GM12878 (cell line): Measurements from ENCODE around the gene HS3ST3B1. TPM values are rescaled to one million over a fixed set of nuclear protein-coding genes. Genes with fewer than 3 reads are reported as not detected.

Source experiments
- ATAC-seq: fragments of 200-7000 bp; cut with Tn5 transposase; 3 replicates; pipeline ENCODE4 v1.9.1; 2020; ENCODE audit warnings: mild to moderate bottlenecking, moderate library complexity
- BruUV-seq: library from RNA; stranded (reverse); fragments of 400-500 nt; replicated peaks from 2 replicates; lab custom pipeline; 2021; lab: Mats Ljungman, UMichigan
- CTCF ChIA-PET: fragments of 300-600 bp; sonication (Branson Sonifier 250); formaldehyde crosslinking; extraction: SDS; loops from one replicate; lab custom pipeline; 2021; ENCODE audit warnings: inconsistent platforms; lab: Yijun Ruan, JAX
- POLR2A ChIA-PET: fragments of 350-600 bp; formaldehyde crosslinking; extraction: SDS; loops from one replicate; lab custom pipeline; 2021; ENCODE audit warnings: inconsistent platforms; lab: Charles Lee
- RAD21 ChIA-PET: fragments of 300-600 bp; sonication (Branson Sonifier 250); formaldehyde crosslinking; loops from one replicate; lab custom pipeline; 2023; ENCODE audit warnings: antibody characterized with exemption; ENCODE audit not compliant: unreplicated experiment; lab: Charles Lee
- SMC1A ChIA-PET: fragments of 300-600 bp; sonication (Branson Sonifier 250); formaldehyde crosslinking; loops from one replicate; lab custom pipeline; 2023; ENCODE audit not compliant: unreplicated experiment, uncharacterized antibody; lab: Charles Lee
- DNase-seq: peaks from one replicate; pipeline ENCODE4 v3.0.0-alpha.2; 2011; ENCODE audit warnings: low read depth, low spot score
- FAIRE-seq: peaks from 3 replicates; lab custom pipeline; 2011; peaks lifted over from hg19 to GRCh38; lab: Jason Lieb, UNC
- H2AFZ ChIP-seq: 2 replicates; pipeline ENCODE4 v1.6.0; 2011; ENCODE audit warnings: low read depth, low read length, control low read depth; ENCODE audit not compliant: control insufficient read depth
- H3K27ac ChIP-seq: 2 replicates; pipeline ENCODE4 v1.5.1; 2011; ENCODE audit warnings: control low read depth; ENCODE audit not compliant: control insufficient read depth, insufficient read depth
- H3K27me3 ChIP-seq, 2 experiments: replicated peaks in 1 of 2; 2 replicates each; pipeline versions ENCODE4 v1.6.0 to v1.6.1; 2011; ENCODE audit warnings: low read length in 1 of 2; ENCODE audit not compliant: control insufficient read depth in 2 of 2, insufficient read depth in 2 of 2
- H3K36me3 ChIP-seq, 2 experiments: 2 replicates each; pipeline ENCODE4 v1.5.1; 2011; ENCODE audit warnings: low read length in 1 of 2; ENCODE audit not compliant: control insufficient read depth in 2 of 2, insufficient read depth in 2 of 2
- H3K4me1 ChIP-seq: 2 replicates; pipeline ENCODE4 v1.6.1; 2011; ENCODE audit warnings: mild to moderate bottlenecking, low read length, moderate library complexity, mixed read lengths; ENCODE audit not compliant: control insufficient read depth, insufficient read depth
- H3K4me2 ChIP-seq: 2 replicates; pipeline ENCODE4 v1.6.0; 2011; ENCODE audit warnings: control low read depth; ENCODE audit not compliant: control insufficient read depth, insufficient read depth
- H3K4me3 ChIP-seq: fragments of 200-600 bp; sonication (generic); 2 replicates; pipeline ENCODE4 v1.5.1; 2016
- H3K79me2 ChIP-seq: 2 replicates; pipeline ENCODE4 v1.6.0; 2011; ENCODE audit warnings: low read length; ENCODE audit not compliant: control insufficient read depth, insufficient read depth
- H3K9ac ChIP-seq: 2 replicates; pipeline ENCODE4 v1.8.0; 2011; ENCODE audit warnings: low read length, control low read depth, mixed read lengths; ENCODE audit not compliant: control insufficient read depth, insufficient read depth
- H3K9me3 ChIP-seq: replicated peaks from 3 replicates; pipeline ENCODE4 v1.5.1; 2011; ENCODE audit warnings: mild to moderate bottlenecking, low read length; ENCODE audit not compliant: control insufficient read depth, insufficient read depth
- H4K20me1 ChIP-seq: 2 replicates; pipeline ENCODE4 v1.6.0; 2011; ENCODE audit not compliant: control insufficient read depth, insufficient read depth
- RBBP5 ChIP-seq: fragments of 200-600 bp; sonication (generic); conservative IDR thresholded peaks from 2 replicates; pipeline ENCODE4 v1.6.1; 2016
- STAT1 ChIP-seq: fragments of 450-650 bp; conservative IDR thresholded peaks from 2 replicates; pipeline ENCODE4 v1.6.1; 2014; ENCODE audit warnings: antibody characterized with exemption, mild to moderate bottlenecking
- YY1 ChIP-seq: IDR thresholded peaks from 2 replicates; pipeline ENCODE4 v1.6.1; 2011; ENCODE audit warnings: low read depth, mild to moderate bottlenecking, low read length
- WGBS: methylation state at CpG from one replicate; pipeline ENCODE4 v1.1.6; 2016; ENCODE audit warnings: low lambda C conversion rate; ENCODE audit not compliant: insufficient replicate concordance, insufficient coverage; ENCODE audit errors: missing lambda C conversion rate; 5-methylcytosine and 5-hydroxymethylcytosine counted together
- in situ Hi-C: fragments of 300-500 bp; cut with MboI; formaldehyde crosslinking; loops from 9 replicates; pipeline ENCODE4 v1.14.3; 2018; ENCODE audit warnings: mixed read lengths
- intact Hi-C: fragments of 100-400 bp; cut with micrococcal nuclease; formaldehyde crosslinking; loops from one replicate; pipeline ENCODE4 v1.14.2; 2022; ENCODE audit not compliant: unreplicated experiment
- polyA plus RNA-seq, 11 experiments: library from polyadenylated mRNA; depleted of rRNA in 4 of 11; unstranded in 6 of 11; stranded (reverse) in 5 of 11; fragments of >200 nt; fragmentation: Nextera tagmentation in 4 of 11; fragmentation: Illumina TruSeq in 1 of 11; extraction: Ambion mirVana in 4 of 11; extraction: Trizol in 1 of 11; gene quantifications; 1 replicate in 1 of 11; 2 replicates in 10 of 11; pipeline versions ENCODE4 v1.2.1 to v1.2.3, GENCODE V29; 2011 to 2016; ENCODE audit warnings: inconsistent platforms in 2 of 11, missing spikeins in 2 of 11, low read depth in 1 of 11
- total RNA-seq, 4 experiments: library from RNA; depleted of rRNA in 3 of 4; stranded (reverse); fragments of >200 nt in 3 of 4; fragmentation: Illumina TruSeq in 1 of 4; extraction: Trizol in 1 of 4; gene quantifications; 2 replicates each; pipeline versions ENCODE4 v1.2.1 to v1.2.3, GENCODE V29; 2013 to 2021
- TF ChIP-seq, protein P1 (sequence below): IDR thresholded peaks from 2 replicates; pipeline ENCODE4 v1.6.1; 2012; ENCODE audit warnings: improper control_type of control experiment, low read depth, low read length; ENCODE audit not compliant: insufficient replicate concordance

Gene HS3ST3B1
- total and polyA plus RNA-seq, 10 of the 15 experiments (the other 5 are each of a cell fraction or from before 2014, with no cell fraction given): 0.03 to 0.14 (median 0.06) TPM; not detected in 3

DNA sequence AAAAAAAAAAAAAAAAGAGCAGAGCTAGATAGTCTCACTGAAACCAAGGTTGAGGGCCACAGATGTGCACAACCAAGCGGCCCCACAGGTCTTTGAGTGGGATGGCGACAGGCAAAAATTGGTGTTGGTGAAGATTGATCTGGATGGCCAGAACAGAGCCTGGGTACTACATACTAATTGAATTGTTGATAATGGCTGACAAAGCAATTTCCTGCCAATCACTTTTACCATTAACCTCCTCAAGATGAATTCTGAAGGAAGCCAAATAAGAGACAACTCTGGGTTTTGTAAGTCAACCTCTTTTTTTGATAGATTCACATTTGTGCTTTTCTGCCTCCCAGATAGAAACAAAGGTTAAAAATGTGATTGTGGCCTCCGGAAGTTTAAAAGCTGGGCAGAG, 19.4 kb upstream of the HS3ST3B1 start:
- Histone ChIP-seq H3K27me3 (no peaks in the 10 kb centered on the region), H3K36me3 (no peaks in the 10 kb centered on the region), H3K4me3 (no peak overlapping the region), H3K4me1 (no peaks in the 10 kb centered on the region)
- intact Hi-C loops: no loop called here
- FAIRE-seq: no peak
- TF ChIP-seq STAT1: no peak
- no peak for TF ChIP-seq RBBP5
- TF ChIP-seq, protein P1, sequence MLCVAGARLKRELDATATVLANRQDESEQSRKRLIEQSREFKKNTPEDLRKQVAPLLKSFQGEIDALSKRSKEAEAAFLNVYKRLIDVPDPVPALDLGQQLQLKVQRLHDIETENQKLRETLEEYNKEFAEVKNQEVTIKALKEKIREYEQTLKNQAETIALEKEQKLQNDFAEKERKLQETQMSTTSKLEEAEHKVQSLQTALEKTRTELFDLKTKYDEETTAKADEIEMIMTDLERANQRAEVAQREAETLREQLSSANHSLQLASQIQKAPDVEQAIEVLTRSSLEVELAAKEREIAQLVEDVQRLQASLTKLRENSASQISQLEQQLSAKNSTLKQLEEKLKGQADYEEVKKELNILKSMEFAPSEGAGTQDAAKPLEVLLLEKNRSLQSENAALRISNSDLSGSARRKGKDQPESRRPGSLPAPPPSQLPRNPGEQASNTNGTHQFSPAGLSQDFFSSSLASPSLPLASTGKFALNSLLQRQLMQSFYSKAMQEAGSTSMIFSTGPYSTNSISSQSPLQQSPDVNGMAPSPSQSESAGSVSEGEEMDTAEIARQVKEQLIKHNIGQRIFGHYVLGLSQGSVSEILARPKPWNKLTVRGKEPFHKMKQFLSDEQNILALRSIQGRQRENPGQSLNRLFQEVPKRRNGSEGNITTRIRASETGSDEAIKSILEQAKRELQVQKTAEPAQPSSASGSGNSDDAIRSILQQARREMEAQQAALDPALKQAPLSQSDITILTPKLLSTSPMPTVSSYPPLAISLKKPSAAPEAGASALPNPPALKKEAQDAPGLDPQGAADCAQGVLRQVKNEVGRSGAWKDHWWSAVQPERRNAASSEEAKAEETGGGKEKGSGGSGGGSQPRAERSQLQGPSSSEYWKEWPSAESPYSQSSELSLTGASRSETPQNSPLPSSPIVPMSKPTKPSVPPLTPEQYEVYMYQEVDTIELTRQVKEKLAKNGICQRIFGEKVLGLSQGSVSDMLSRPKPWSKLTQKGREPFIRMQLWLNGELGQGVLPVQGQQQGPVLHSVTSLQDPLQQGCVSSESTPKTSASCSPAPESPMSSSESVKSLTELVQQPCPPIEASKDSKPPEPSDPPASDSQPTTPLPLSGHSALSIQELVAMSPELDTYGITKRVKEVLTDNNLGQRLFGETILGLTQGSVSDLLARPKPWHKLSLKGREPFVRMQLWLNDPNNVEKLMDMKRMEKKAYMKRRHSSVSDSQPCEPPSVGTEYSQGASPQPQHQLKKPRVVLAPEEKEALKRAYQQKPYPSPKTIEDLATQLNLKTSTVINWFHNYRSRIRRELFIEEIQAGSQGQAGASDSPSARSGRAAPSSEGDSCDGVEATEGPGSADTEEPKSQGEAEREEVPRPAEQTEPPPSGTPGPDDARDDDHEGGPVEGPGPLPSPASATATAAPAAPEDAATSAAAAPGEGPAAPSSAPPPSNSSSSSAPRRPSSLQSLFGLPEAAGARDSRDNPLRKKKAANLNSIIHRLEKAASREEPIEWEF: no peak
- no peak for TF ChIP-seq YY1
- TF ChIP-seq, all 136 proteins: peak for 0
- no peaks in the 10 kb centered on the region for H3K79me2 ChIP-seq
- no peak overlapping the region for H2AFZ ChIP-seq
- WGBS: 89% methylated on average over 3 of the region's 3 CpGs
- no peak overlapping the region for H3K27ac ChIP-seq
- H3K9ac ChIP-seq: no peak overlapping the region
- RAD21 ChIA-PET: no interaction called here
- no peaks in the 10 kb centered on the region for H4K20me1 ChIP-seq
- no peak for DNase-seq
- in situ Hi-C loops: loop anchor here (25.0 kb wide), 1 partner anchor 944 kb away; no protein-coding TSS in a partner anchor
- CTCF ChIA-PET: no interaction called here
- no peak for ATAC-seq
- SMC1A ChIA-PET: no interaction called here
- no peaks in the 10 kb centered on the region for H3K9me3 ChIP-seq
- POLR2A ChIA-PET: no interaction called here
- BruUV-seq: no TSS peak
- no peak overlapping the region for H3K4me2 ChIP-seq
